Measurements from ENCODE around the gene LAD1.

LAD1 gene, protein sequence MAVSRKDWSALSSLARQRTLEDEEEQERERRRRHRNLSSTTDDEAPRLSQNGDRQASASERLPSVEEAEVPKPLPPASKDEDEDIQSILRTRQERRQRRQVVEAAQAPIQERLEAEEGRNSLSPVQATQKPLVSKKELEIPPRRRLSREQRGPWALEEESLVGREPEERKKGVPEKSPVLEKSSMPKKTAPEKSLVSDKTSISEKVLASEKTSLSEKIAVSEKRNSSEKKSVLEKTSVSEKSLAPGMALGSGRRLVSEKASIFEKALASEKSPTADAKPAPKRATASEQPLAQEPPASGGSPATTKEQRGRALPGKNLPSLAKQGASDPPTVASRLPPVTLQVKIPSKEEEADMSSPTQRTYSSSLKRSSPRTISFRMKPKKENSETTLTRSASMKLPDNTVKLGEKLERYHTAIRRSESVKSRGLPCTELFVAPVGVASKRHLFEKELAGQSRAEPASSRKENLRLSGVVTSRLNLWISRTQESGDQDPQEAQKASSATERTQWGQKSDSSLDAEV

DNA sequence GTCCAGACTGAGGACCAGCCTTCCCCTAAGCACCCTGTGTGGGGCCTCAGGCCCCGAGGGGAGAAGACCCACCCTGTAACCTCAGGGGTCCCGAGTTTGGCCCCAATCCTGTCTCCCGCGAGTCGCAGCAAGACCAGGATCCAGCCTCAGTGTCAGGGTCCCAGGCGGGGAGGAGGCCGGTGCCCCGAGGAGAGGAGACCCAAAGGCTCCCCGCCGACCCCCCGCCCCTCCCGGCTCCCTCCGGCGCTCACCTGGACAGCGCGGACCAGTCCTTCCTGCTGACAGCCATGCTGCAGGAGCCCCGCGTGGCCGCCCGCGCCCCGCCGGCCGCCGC, at the start of gene LAD1:
Gene LAD1 (minus strand): TSS at position 307 of the 334 bp plus-strand sequence. CDS start 18 bp downstream, at position 289.
- H3K4me3 ChIP-seq, result no peak within 1 kb of the TSS
- no peak within 1 kb of the TSS for H3K27ac ChIP-seq
- no peak within 1 kb of the TSS for H3K9ac ChIP-seq (ENCODE audit: insufficient read length)
- no peak for TF ChIP-seq FOXP2 (optimal IDR thresholded peaks at IDR 0.05; ENCODE audit: control extremely low read depth, extremely low read length, insufficient read depth)
- no peak for TF ChIP-seq EZH2 (IDR thresholded peaks at IDR 0.05)
- no peak for TF ChIP-seq POLR2AphosphoS5 (IDR thresholded peaks at IDR 0.05; ENCODE audit: borderline replicate concordance, low read depth, low read length)
- no peaks in the 10 kb centered on the region for H3K9me3 ChIP-seq (ENCODE audit: low read depth, low read length)
- no peaks in the 10 kb centered on the region for H3K36me3 ChIP-seq (ENCODE audit: insufficient read depth, low read length)
- no peak for DNase-seq (ENCODE audit: low read depth, low spot score)

DNA sequence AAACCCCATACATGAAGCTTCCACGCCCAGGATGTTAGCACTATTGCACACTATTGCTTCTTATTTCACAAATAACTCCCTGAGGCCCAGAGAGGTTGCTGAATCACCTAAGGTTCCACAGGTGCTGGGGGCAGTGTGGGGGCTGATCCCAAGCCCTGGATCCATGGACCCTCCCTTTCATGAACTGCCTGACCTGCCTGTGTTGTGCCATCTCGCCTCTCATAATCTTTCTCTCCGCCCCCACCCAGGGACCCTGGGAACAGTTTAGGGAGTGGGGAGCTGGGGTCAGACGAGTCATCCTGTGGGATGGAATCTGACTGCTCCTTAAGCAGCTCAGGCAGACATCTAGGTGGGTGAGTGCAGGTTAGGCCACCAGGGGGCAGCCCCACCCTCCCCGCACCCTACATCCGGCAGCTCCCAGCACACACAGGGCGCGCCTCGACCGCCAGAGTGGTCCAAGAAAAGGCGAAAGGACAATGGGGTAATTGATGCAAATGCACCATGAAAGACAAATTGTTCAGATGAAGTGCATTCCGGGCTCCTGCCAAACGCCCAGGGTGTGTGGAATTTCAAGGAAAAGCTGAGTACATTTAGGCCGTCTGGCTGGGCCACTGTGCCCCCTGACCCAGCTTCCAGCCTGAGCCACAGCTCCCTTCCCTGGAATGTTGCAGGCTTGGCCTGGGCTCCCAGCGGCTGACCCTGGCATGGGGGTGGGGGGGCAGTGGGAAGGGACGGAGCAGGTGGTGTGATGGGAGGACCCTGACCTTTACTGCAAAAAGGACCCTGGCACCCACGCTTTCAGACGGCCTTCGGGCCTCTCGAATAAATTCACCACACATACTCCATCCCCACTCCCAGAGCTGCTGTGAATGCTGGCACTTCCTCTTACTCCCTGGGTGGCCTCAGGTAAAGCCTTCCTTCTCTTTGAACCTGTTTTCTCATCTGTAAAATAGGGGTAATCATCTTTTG, 49.1 kb upstream of the LAD1 start:
- no peak for DNase-seq (ENCODE audit: low read depth, low spot score)
- Histone ChIP-seq H3K36me3 (ENCODE audit: insufficient read depth, low read length) (no peaks in the 10 kb centered on the region), H3K9ac (ENCODE audit: insufficient read length) (no peak overlapping the region), H3K4me3 (no peak overlapping the region), H3K27ac (no peak overlapping the region), H3K9me3 (ENCODE audit: low read depth, low read length) (no peaks in the 10 kb centered on the region)
- TF ChIP-seq FOXP2 (optimal IDR thresholded peaks at IDR 0.05; ENCODE audit: control extremely low read depth, extremely low read length, insufficient read depth), result no peak
- no peak for TF ChIP-seq EZH2 (IDR thresholded peaks at IDR 0.05)
- TF ChIP-seq POLR2AphosphoS5 (IDR thresholded peaks at IDR 0.05; ENCODE audit: borderline replicate concordance, low read depth, low read length), result no peak

DNA sequence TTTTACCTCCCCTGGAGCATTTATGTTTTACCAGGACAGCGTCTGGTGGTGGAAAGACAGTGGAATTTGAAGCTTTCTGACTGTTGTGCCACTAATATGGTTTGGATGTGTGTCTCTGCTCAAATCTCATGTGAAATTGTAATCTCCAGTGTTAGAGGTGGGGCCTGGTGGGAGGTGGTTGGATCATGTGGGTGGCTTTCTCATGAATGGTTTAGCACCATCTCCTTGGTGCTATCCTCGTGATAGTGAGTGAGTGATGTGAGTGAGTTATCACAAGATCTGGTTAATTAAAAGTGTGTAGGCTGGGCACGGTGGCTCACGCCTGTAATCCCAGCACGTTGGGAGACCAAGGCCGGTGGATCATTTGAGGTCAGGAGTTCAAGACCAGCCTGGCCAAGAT, 46.2 kb upstream of the LAD1 start:
- DNase-seq (ENCODE audit: low read depth, low spot score), result no peak
- H3K27ac ChIP-seq, result no peak overlapping the region
- no peak overlapping the region for H3K4me3 ChIP-seq
- peaks cover 9% of the 10 kb centered on the region; the same call in 1 of the 2 replicates for H3K9me3 ChIP-seq (ENCODE audit: low read depth, low read length)
- no peaks in the 10 kb centered on the region for H3K36me3 ChIP-seq (ENCODE audit: insufficient read depth, low read length)
- no peak for TF ChIP-seq FOXP2 (optimal IDR thresholded peaks at IDR 0.05; ENCODE audit: control extremely low read depth, extremely low read length, insufficient read depth)
- no peak for TF ChIP-seq POLR2AphosphoS5 (IDR thresholded peaks at IDR 0.05; ENCODE audit: borderline replicate concordance, low read depth, low read length)
- TF ChIP-seq EZH2 (IDR thresholded peaks at IDR 0.05), result no peak
- no peak overlapping the region for H3K9ac ChIP-seq (ENCODE audit: insufficient read length)

DNA sequence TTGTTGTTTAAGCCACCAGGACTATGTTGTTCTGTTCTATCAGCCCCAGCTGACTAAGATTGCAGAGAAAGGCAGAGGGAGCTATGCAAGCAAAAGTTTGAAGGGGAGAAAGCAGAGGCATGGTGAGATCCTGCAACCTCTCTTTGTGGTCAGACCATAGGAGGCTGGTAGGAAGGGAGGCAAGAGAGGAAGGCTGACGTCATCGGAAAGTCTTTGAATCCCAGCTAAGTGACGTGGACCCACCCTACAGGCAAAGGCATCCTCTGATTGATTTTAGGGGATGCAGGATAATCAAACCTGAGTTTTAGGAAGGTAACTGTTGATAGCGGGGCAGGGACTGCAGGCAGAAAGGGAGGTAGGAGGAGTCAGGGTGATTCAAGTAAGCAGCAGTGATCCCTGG, 45.7 kb upstream of the LAD1 start:
- Histone ChIP-seq H3K4me3 (no peak overlapping the region), H3K9ac (ENCODE audit: insufficient read length) (no peak overlapping the region), H3K36me3 (ENCODE audit: insufficient read depth, low read length) (no peaks in the 10 kb centered on the region), H3K27ac (no peak overlapping the region), H3K9me3 (ENCODE audit: low read depth, low read length) (peaks cover 9% of the 10 kb centered on the region; the same call in 1 of the 2 replicates)
- no peak for TF ChIP-seq FOXP2 (optimal IDR thresholded peaks at IDR 0.05; ENCODE audit: control extremely low read depth, extremely low read length, insufficient read depth)
- TF ChIP-seq POLR2AphosphoS5 (IDR thresholded peaks at IDR 0.05; ENCODE audit: borderline replicate concordance, low read depth, low read length), result no peak
- no peak for TF ChIP-seq EZH2 (IDR thresholded peaks at IDR 0.05)
- DNase-seq (ENCODE audit: low read depth, low spot score), result no peak

DNA sequence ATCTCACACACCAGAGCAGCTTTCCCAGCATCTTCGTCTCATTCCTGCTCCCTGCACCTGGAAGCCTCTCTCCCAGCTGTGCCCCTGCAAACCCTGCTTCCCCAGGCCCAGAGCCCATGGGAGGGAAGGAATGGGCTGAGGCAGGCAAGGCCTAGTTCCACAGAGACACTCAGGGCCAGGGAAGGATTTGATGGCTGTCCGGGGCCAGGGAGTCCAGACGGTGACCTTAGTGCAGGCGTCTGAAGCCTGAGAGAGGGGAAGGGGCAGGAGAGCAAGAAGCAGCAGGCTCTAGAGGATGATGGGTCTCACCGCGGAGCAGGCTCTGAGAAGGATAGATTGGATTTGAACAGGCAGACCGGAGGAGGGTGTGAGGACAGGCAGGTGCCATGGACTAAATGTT, 44.6 kb upstream of the LAD1 start:
- H3K36me3 ChIP-seq (ENCODE audit: insufficient read depth, low read length), result no peaks in the 10 kb centered on the region
- H3K4me3 ChIP-seq, result no peak overlapping the region
- peaks cover 9% of the 10 kb centered on the region; the same call in 1 of the 2 replicates for H3K9me3 ChIP-seq (ENCODE audit: low read depth, low read length)
- DNase-seq (ENCODE audit: low read depth, low spot score), result no peak
- H3K9ac ChIP-seq (ENCODE audit: insufficient read length), result no peak overlapping the region
- no peak overlapping the region for H3K27ac ChIP-seq
- TF ChIP-seq FOXP2 (optimal IDR thresholded peaks at IDR 0.05; ENCODE audit: control extremely low read depth, extremely low read length, insufficient read depth) (no peak), POLR2AphosphoS5 (IDR thresholded peaks at IDR 0.05; ENCODE audit: borderline replicate concordance, low read depth, low read length) (no peak), EZH2 (IDR thresholded peaks at IDR 0.05) (no peak)

DNA sequence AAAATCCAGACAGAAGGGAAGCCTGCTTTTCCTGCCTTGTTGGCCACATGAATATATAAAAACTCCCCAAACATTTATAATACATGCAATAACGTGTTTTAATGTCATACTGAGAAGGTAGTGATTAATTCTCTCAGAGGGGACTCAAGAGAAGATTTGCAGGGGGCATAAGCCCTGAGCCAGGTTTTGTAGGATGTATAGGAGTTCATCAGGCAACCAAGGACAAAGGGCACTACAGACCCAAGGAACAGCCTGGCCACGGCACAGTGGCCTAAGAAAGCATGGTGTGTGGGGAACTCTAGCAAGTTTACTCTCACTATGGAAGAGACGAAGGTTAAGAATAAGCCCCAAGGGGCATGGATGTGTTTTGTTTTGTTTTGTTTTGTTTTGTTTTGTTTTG, 37.8 kb upstream of the LAD1 start:
- H3K4me3 ChIP-seq, result no peak overlapping the region
- no peak for DNase-seq (ENCODE audit: low read depth, low spot score)
- H3K27ac ChIP-seq, result no peak overlapping the region
- H3K9me3 ChIP-seq (ENCODE audit: low read depth, low read length), result peaks cover 9% of the 10 kb centered on the region; the same call in 1 of the 2 replicates
- no peak for TF ChIP-seq EZH2 (IDR thresholded peaks at IDR 0.05)
- TF ChIP-seq POLR2AphosphoS5 (IDR thresholded peaks at IDR 0.05; ENCODE audit: borderline replicate concordance, low read depth, low read length), result no peak
- no peak for TF ChIP-seq FOXP2 (optimal IDR thresholded peaks at IDR 0.05; ENCODE audit: control extremely low read depth, extremely low read length, insufficient read depth)
- H3K36me3 ChIP-seq (ENCODE audit: insufficient read depth, low read length), result no peaks in the 10 kb centered on the region
- H3K9ac ChIP-seq (ENCODE audit: insufficient read length), result no peak overlapping the region

DNA sequence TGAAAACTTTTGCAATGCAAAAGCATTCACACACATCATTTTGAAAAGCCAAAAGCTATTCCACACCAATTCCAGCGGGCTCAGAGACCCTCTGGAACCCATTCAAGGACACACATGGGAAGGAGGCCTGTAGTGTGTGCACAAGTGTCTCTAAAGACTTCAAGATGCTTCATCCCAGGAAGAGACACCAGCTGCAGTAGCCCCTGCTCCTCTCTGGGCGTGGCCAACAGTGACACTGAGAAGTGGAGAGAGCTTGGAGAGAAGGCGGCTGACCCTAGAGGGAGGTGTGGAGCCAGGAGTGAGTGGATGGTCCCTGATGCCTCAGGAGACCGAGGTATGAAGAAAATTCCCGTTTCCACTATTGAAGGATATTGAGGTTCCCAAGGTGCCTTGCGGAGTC, 37.3 kb upstream of the LAD1 start:
- peaks cover 9% of the 10 kb centered on the region; the same call in 1 of the 2 replicates for H3K9me3 ChIP-seq (ENCODE audit: low read depth, low read length)
- TF ChIP-seq POLR2AphosphoS5 (IDR thresholded peaks at IDR 0.05; ENCODE audit: borderline replicate concordance, low read depth, low read length) (no peak), FOXP2 (optimal IDR thresholded peaks at IDR 0.05; ENCODE audit: control extremely low read depth, extremely low read length, insufficient read depth) (no peak), EZH2 (IDR thresholded peaks at IDR 0.05) (no peak)
- no peak overlapping the region for H3K4me3 ChIP-seq
- no peaks in the 10 kb centered on the region for H3K36me3 ChIP-seq (ENCODE audit: insufficient read depth, low read length)
- no peak overlapping the region for H3K27ac ChIP-seq
- no peak for DNase-seq (ENCODE audit: low read depth, low spot score)
- no peak overlapping the region for H3K9ac ChIP-seq (ENCODE audit: insufficient read length)

DNA sequence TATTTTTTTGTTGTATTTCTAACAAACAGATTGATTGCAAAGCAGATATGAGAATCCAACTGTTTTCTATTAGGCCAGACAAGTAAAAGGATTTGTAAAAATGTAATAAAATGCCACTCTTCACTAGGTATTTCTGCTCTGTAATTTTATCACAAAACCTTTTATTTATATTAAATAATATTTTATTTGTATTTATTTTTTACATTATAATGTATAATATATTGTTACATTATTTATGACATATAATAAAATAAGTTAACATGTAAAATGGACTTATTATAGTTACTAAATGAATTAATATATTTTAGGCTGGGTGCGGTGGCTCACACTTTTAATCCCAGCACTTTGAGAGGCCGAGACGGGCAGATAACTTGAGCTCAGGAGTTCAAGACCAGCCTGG, 35.1 kb upstream of the LAD1 start:
- Histone ChIP-seq H3K9ac (ENCODE audit: insufficient read length) (no peak overlapping the region), H3K27ac (no peak overlapping the region), H3K4me3 (no peak overlapping the region), H3K9me3 (ENCODE audit: low read depth, low read length) (no peaks in the 10 kb centered on the region), H3K36me3 (ENCODE audit: insufficient read depth, low read length) (no peaks in the 10 kb centered on the region)
- TF ChIP-seq EZH2 (IDR thresholded peaks at IDR 0.05), result no peak
- TF ChIP-seq POLR2AphosphoS5 (IDR thresholded peaks at IDR 0.05; ENCODE audit: borderline replicate concordance, low read depth, low read length), result no peak
- no peak for TF ChIP-seq FOXP2 (optimal IDR thresholded peaks at IDR 0.05; ENCODE audit: control extremely low read depth, extremely low read length, insufficient read depth)
- DNase-seq (ENCODE audit: low read depth, low spot score), result no peak
